T-helper 2 cell treated with Interferon-gamma antibody and Interleukin-4, amounts not matched to agents 5 μg/mL and 100 μg/mL, for 36 hours (primary cell): ENCODE measurements around the gene TNRC6C.

ENCODE experiments used
- DNase-seq: peaks from one replicate; pipeline ENCODE4 v3.0.0; 2021; ENCODE audit warnings: low spot score
- H3K27ac Mint-ChIP-seq: one replicate; pipeline ENCODE4 v1.8.0; 2021; ENCODE audit warnings: mild to moderate bottlenecking, mixed read lengths
- H3K27me3 Mint-ChIP-seq: one replicate; pipeline ENCODE4 v1.8.0; 2021; ENCODE audit warnings: low read depth, mixed read lengths
- H3K36me3 Mint-ChIP-seq: one replicate; pipeline ENCODE4 v1.8.0; 2021; ENCODE audit warnings: low read depth, mixed read lengths
- H3K4me1 Mint-ChIP-seq: one replicate; pipeline ENCODE4 v1.8.0; 2021; ENCODE audit warnings: low read depth, mixed read lengths
- H3K4me3 Mint-ChIP-seq: one replicate; pipeline ENCODE4 v1.8.0; 2022; ENCODE audit warnings: mild to moderate bottlenecking, moderate library complexity, mixed read lengths
- H3K9me3 Mint-ChIP-seq: one replicate; pipeline ENCODE4 v1.8.0; 2021; ENCODE audit warnings: mixed read lengths

TNRC6C gene

DNA sequence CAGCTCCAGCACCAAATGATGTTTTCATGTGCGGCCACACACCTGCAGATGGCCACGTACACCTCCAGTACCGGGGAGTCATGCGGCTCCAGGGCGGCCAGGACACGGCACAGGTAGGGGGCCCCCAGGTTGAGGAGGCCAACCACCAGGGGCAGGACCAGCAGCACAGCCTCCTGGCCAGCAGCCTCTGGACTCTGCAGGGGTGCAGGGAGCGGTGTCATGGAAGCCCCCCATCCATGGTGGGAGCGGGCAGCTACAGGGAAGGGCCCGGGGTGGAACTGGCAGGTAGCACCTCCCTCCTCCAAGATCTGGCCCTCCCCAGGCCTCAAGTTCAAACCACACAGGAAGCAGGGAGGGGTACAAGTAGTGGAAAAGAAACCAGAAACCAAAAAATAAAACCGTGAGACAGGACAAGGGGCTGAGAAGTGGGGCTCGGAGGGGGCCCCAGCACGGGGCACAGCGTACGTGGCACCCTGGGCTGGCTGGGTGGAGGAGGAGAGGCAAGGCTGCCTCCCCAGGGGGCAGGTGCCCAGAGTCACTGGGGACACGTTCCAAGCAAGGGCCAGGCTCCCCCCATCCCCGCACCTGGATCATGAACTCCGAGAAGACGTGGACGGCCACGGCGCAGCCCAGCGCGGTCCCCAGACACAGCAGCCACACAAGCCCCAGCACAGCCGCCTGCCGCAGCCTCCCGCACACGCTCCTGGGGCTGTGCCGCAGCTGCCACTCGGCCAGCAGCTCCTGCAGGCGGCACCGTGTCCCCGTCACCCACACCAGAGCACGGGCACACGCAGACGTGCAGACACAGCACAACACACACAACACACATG lies 162.7 kb downstream of the TNRC6C start:
- peak; percentile 60 for DNase-seq
- H3K27ac Mint-ChIP-seq = peak overlapping the region; percentile 92
- no peaks in the 10 kb centered on the region for H3K27me3 Mint-ChIP-seq
- H3K4me1 Mint-ChIP-seq = peaks cover 44% of the 10 kb centered on the region
- H3K36me3 Mint-ChIP-seq = peaks cover 62% of the 10 kb centered on the region
- no peaks in the 10 kb centered on the region for H3K9me3 Mint-ChIP-seq
- H3K4me3 Mint-ChIP-seq = peak overlapping the region; percentile 90

DNA sequence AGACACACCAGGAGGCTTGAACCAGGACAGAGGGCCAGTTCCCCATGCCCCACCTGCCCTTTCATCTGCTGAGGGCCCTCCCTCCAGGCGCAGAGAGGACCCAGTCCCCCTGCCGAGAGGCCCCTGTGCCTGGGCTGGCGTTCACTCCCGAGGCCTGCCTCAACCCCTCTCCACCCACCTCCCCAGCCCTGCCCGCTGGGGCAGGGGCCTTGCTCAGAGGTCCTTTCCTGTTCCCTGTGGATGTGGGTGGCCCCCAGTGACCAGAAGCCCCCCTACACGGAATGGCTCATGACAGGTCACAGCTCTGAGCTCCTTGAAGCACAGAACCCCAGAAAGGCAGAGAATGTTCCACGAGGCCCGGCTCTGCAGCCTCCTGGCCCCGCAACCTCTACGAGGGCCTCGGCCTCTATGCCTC lies 163.3 kb downstream of the TNRC6C start:
- Mint-ChIP-seq H3K4me3 (peak overlapping the region; percentile 90), H3K9me3 (no peaks in the 10 kb centered on the region), H3K27ac (peak overlapping the region; percentile 92), H3K4me1 (peaks cover 46% of the 10 kb centered on the region), H3K36me3 (peaks cover 65% of the 10 kb centered on the region), H3K27me3 (no peaks in the 10 kb centered on the region)
- DNase-seq = no peak

DNA sequence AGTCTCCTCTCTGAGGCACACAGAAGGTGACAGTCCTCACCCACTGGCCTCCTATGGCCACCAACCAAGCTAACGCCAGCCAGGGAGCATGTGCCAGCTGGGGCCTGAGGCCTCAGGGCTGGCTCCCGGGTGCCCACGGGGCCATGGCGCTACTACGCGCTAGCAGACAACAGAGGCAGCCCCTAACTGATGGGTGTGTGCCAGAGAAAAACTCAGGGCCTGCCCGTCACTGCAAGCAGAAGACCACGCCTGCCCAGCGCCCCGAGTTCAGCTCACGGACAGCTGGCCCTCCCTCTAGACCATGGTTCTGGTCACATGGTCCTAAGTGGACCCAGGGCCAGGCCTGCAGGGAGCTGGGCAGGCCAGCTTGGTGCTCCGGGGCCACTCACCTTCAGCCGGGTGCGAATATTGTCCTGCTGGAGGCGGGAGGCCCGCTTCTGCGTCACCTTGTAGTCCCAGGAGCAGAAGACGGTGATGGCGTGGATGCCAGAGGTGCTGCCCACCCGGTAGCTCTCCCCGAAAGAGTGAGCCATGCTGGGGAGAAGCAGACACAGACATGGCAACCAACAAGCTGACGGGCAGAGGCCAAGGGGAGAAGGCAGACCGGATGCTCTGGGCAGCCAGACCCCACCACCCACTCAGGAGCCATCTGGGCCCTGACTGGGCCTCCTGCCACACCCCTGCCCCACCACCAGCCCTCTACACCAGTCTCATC lies 163.9 kb downstream of the TNRC6C start:
- DNase-seq = no peak
- H3K36me3 Mint-ChIP-seq = peaks cover 66% of the 10 kb centered on the region
- no peaks in the 10 kb centered on the region for H3K27me3 Mint-ChIP-seq
- peak overlapping the region; percentile 90 for H3K4me3 Mint-ChIP-seq
- H3K9me3 Mint-ChIP-seq = no peaks in the 10 kb centered on the region
- H3K27ac Mint-ChIP-seq = peak overlapping the region; percentile 92
- H3K4me1 Mint-ChIP-seq = peaks cover 48% of the 10 kb centered on the region

DNA sequence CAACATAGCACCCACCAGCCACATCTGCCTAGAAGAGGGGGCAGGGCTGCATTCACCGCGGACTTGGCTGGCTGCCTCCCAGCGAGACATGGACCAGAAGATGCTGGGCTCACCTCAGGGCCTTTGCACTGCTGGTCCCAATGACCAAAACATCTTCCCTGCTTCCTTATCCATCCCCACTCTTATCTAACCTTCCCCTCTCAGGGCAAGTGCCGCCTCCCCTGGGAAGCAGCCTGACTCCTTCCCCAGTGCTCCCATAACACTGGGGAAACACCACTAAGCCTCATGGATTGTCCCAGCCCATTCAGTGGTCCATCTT lies 164.4 kb downstream of the TNRC6C start:
- H3K9me3 Mint-ChIP-seq = no peaks in the 10 kb centered on the region
- H3K4me3 Mint-ChIP-seq = peak overlapping the region; percentile 90
- DNase-seq = no peak
- H3K36me3 Mint-ChIP-seq = peaks cover 70% of the 10 kb centered on the region
- peaks cover 48% of the 10 kb centered on the region for H3K4me1 Mint-ChIP-seq
- H3K27me3 Mint-ChIP-seq = no peaks in the 10 kb centered on the region
- H3K27ac Mint-ChIP-seq = peak overlapping the region; percentile 81

- Mint-ChIP-seq H3K4me3 (peak overlapping the region; percentile 90), H3K27me3 (no peaks in the 10 kb centered on the region), H3K4me1 (peaks cover 46% of the 10 kb centered on the region), H3K9me3 (no peaks in the 10 kb centered on the region), H3K27ac (peak overlapping the region; percentile 81), H3K36me3 (peaks cover 68% of the 10 kb centered on the region)
- DNase-seq = no peak
Observed at GRCh38 chr17:78123258-78123929, 164.9 kb downstream of the TNRC6C start.

- H3K9me3 Mint-ChIP-seq = no peaks in the 10 kb centered on the region
- no peak for DNase-seq
- H3K36me3 Mint-ChIP-seq = peaks cover 67% of the 10 kb centered on the region
- H3K27ac Mint-ChIP-seq = peak overlapping the region; percentile 42
- H3K27me3 Mint-ChIP-seq = no peaks in the 10 kb centered on the region
- peaks cover 50% of the 10 kb centered on the region for H3K4me1 Mint-ChIP-seq
- H3K4me3 Mint-ChIP-seq = peak overlapping the region; percentile 90
Observed at GRCh38 chr17:78124081-78124835, 165.8 kb downstream of the TNRC6C start.

DNA sequence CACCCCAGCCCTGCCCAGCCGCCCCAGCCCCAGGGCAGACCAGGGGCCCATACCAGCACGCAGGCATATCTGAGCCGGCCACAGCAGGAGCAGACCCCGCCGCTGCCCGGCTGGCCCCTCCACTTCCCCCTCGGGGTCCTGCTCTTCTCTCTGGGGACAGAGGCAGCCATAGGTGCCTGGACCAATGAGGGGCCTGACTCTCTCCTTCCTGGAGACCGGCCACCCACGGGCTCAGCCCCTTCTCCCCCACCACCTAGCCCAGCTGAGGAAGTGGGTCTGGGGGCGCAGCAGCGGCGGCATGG lies 166.3 kb downstream of the TNRC6C start:
- Mint-ChIP-seq H3K27me3 (no peaks in the 10 kb centered on the region), H3K4me1 (peaks cover 54% of the 10 kb centered on the region), H3K9me3 (no peaks in the 10 kb centered on the region), H3K36me3 (peaks cover 64% of the 10 kb centered on the region), H3K4me3 (peak overlapping the region; percentile 93), H3K27ac (peak overlapping the region; percentile 41)
- no peak for DNase-seq

DNA sequence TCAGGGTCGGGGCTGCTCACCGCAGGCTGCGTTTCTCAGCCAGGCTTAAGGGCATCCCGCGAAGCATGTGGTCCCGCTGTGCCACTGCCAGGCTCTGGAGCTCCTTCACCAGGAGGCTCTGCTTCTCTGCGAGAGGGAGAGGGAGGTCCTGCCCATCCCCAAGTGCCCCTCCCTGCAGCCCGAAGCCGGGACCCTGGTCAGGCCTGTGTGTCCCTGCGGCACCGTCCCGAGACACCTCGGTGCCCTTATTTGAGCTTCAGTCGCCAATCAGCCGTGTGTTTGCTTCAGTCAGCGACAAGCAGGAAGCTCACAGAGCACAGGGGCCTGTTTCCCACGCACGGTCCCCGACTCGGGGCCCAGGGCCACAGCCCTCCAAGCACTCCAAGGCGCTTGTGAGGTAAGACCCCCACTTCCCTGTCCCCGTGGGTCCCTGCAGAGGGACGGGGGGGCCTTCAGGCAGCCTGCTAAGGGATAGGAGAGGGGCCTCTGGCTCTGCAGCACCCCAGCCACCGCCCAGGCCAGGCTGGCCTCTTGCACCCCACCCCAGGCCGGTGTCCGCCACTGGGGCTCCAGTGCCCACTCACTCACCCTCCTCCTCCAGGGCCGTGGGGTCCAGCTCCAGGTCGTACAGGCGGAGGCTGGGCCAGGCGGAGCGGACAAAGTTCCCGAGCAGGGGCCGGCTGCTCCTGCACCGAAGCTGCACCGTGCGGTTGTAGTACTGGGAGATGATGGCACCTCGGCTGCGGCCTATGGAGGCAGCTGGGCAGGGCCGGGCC lies 166.8 kb downstream of the TNRC6C start:
- no peak for DNase-seq
- Mint-ChIP-seq H3K27me3 (no peaks in the 10 kb centered on the region), H3K9me3 (no peaks in the 10 kb centered on the region), H3K36me3 (peaks cover 62% of the 10 kb centered on the region), H3K4me3 (peak overlapping the region; percentile 93), H3K4me1 (peaks cover 58% of the 10 kb centered on the region), H3K27ac (peak overlapping the region; percentile 41)

DNA sequence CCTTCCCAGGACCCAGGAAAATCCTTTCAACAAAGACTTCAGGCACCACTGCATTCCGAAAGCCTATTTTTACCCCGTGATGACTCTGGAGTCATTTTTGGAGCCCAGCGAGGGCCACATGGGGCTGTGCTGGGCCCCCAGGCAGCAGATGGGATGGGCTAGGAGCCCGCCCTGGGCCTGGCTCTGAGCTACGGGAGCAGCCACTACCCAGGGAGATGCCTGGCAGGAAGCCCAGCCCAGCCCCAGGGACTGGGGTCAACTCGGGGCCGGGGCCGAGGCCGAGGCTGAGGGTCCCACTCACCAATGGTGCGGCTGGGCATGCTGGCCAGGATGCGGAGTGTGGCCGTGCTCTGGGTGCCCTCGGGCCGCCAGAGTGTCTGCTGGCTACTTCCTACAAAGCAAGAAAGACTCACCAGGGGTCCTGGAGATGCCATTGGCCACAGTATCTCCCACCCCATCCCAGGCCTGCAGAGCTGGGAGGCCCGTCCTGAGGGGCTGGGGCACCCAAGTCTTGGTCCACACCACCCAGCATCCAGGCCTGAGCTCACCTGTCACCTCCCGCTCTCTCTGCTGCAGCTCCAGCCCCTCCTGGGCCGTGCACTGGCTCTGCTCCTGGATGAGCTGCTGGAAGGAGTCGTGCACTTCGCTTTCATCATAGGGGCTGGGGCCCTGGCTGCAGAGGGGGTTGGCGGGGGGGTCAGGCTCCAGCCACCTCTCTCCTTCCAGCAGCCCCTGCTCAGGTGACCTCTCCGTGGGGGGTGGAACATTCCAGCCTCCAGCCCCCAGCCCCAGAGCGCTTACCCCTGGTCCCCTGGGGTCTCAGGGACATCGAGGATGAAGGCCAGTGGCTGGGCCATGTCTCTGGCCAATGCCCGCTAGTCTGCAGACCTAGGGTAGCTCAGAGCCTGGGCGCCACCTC lies 167.7 kb downstream of the TNRC6C start:
- Mint-ChIP-seq H3K27me3 (no peaks in the 10 kb centered on the region), H3K36me3 (peaks cover 62% of the 10 kb centered on the region), H3K9me3 (no peaks in the 10 kb centered on the region), H3K27ac (peak overlapping the region; percentile 83), H3K4me1 (peaks cover 54% of the 10 kb centered on the region), H3K4me3 (peak overlapping the region; percentile 93)
- no peak for DNase-seq

- peak overlapping the region; percentile 85 for H3K27ac Mint-ChIP-seq
- H3K36me3 Mint-ChIP-seq = peaks cover 56% of the 10 kb centered on the region
- H3K4me3 Mint-ChIP-seq = peak overlapping the region; percentile 93
- peaks cover 48% of the 10 kb centered on the region for H3K4me1 Mint-ChIP-seq
- no peak for DNase-seq
- H3K9me3 Mint-ChIP-seq = no peaks in the 10 kb centered on the region
- no peaks in the 10 kb centered on the region for H3K27me3 Mint-ChIP-seq
Observed at GRCh38 chr17:78126895-78127238, 168.4 kb downstream of the TNRC6C start.

GRCh38 chr17:78127239-78127887 lies 168.9 kb downstream of the TNRC6C start:
- no peaks in the 10 kb centered on the region for H3K9me3 Mint-ChIP-seq
- peaks cover 53% of the 10 kb centered on the region for H3K36me3 Mint-ChIP-seq
- DNase-seq = peak; percentile 77
- H3K4me3 Mint-ChIP-seq = peak overlapping the region; percentile 93
- peak overlapping the region; percentile 85 for H3K27ac Mint-ChIP-seq
- H3K4me1 Mint-ChIP-seq = peaks cover 43% of the 10 kb centered on the region
- H3K27me3 Mint-ChIP-seq = no peaks in the 10 kb centered on the region

GRCh38 chr17:78127888-78128550 lies 169.5 kb downstream of the TNRC6C start:
- Mint-ChIP-seq H3K27ac (peak overlapping the region; percentile 85), H3K27me3 (no peaks in the 10 kb centered on the region), H3K36me3 (peaks cover 52% of the 10 kb centered on the region), H3K9me3 (no peaks in the 10 kb centered on the region), H3K4me1 (peaks cover 42% of the 10 kb centered on the region), H3K4me3 (peak overlapping the region; percentile 93)
- no peak for DNase-seq
